Stimulated activated CD8-positive, alpha-beta memory T cell treated with anti-CD3 and anti-CD28 coated beads, Interleukin-15, amount 100 ng/mL, for 1 hour (primary cell): ENCODE results near the gene EMSY.

ENCODE experiments used
- DNase-seq: peaks from one replicate; pipeline ENCODE4 v3.0.0-alpha.2; 2020; ENCODE audit warnings: low read depth

Gene EMSY

DNA sequence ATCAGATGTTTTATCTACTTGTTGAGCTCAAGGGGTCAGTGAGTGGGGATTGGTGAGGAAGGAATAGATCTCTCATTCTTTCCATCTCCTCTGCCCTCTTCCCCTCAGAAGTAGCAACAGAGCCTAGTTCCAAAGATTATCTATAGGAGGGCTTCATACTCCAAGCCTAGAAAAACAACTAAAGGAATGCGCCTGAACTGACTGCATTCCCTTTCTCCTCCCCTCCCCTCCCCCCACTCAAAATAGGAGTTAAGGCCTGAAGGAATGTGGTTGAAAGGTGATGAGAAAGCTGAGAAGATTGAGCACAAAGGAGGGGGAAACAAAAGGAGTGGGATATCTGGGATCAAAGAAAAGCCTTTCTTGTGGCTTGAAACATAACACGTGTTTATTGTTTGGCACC lies 10.5 kb downstream of the EMSY start:
- no peak for DNase-seq

DNA sequence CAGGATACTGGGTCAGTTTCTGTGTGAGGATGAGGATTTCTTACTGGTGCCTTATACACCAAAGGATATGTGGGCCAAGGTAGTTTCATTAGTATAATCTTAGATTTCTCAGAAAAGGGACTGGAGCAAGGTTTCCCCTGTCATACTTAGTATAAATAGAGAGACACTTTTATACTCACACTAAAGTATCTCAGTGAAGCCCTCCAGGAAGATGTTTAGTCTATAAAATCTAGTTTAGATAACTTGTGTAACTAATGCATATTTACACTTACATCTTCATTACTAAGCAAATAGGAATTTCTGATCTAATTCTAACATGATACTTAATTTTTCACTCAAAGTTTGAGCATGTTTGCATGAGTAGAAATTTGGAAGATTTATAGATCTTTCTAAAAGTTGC lies 11.1 kb downstream of the EMSY start:
- DNase-seq, result no peak

DNA sequence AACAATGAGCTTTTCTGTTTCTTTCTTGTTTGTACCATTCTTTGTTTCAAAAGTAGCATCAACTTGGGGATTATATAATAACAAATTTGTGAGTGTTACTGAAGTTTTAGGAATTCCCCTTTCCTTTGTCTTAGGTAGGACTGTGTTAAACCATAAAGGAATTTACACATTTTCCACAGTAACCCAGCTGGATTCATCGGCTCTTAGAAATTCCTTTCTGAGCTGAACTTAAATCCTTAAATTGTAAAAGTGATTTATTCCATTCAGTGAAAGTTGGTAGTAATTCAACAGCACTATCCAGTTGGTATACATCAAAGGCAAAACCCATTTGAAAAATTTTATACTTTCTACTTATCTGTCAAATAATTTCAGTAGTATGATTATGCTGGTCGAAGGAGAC lies 11.8 kb downstream of the EMSY start:
- no peak for DNase-seq

GRCh38 chr11:76459299-76459698 lies 14.5 kb downstream of the EMSY start:
- DNase-seq, result no peak

DNA sequence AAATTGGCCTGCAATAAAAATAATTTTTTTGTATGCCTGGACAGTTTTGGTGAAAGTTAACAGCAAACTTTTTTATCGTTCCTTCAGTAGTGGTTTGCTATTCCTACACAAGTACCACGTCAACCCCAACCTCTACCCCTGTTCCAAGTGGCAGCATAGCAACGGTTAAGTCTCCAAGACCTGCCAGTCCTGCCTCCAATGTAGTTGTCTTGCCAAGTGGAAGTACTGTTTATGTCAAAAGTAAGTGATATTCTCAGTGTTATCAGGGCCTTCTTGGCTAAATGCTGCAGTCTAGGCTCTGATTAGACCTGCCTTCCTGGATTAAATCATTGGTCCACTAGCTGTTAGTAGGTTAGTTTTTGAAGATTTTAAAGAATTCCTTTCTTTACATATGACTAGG lies 15.0 kb downstream of the EMSY start:
- no peak for DNase-seq

DNA sequence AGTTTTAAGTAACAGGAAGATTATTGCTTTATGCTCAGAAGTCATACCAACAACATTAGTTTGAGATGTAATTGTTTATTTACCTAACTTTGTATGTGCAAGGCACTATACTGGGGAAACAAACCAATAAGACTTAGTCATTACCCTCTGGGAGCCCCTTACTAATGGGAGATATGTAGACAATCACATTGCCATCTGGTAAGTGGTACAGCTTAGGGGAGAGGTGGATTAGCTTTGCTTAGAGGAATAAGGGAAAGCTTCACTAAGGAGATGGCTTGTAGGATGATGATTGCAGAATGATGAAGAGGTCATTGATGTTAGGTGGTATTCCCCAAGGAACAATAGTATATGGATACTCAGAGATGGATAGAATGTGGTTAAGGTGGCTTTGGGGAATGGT lies 17.5 kb downstream of the EMSY start:
- no peak for DNase-seq

GRCh38 chr11:76465701-76466100 lies 20.9 kb downstream of the EMSY start:
- no peak for DNase-seq

GRCh38 chr11:76466666-76467065 lies 21.8 kb downstream of the EMSY start:
- DNase-seq, result no peak

GRCh38 chr11:76469141-76469540 lies 24.3 kb downstream of the EMSY start:
- DNase-seq, result no peak

- no peak for DNase-seq
Observed at GRCh38 chr11:76471382-76471781, 26.6 kb downstream of the EMSY start.

- DNase-seq, result no peak
Observed at GRCh38 chr11:76480241-76480640, 35.4 kb downstream of the EMSY start.

- DNase-seq, result no peak
Observed at GRCh38 chr11:76491644-76492043, 46.8 kb downstream of the EMSY start.

DNA sequence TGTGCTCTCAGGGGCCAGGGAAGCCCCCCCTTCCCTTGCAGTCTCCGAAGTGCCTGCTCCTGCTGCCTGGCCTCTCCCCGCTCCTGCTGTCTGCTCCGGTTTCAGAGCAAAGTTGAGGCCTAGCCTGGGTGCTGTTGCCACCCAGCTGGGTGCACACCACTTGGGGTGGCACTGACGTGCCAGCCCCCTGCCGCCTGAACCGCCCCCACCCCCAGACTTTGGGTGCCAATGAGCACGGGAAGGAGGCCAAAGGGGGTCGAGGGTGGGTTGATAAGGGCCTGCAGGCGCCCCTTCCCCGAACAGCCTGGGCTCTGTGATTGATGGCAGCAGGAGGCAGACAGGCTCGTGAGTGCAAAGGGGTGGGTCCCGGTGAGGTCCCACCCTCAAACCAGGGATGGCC lies 48.2 kb downstream of the EMSY start:
- DNase-seq, result no peak

- no peak for DNase-seq
Observed at GRCh38 chr11:76493626-76494539, 49.1 kb downstream of the EMSY start.

DNA sequence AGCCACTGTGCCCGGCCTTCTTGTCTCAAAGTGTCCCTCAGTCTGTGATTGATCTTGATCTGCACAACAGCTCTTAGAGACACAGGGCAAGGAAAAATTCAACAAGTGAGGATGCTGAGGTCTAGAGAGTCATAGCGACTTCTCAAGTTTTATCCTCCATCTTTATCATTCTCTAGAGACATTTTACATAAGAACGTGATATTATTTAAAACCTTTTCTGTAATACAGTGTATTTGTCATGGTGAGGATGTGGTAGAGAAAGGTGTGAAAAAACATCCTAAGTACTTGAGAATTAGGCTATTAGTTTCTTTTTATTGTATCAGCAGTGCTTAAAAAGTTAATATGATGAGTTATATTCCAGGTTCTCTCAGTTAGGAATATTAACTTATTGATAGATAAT lies 50.2 kb downstream of the EMSY start:
- DNase-seq, result no peak

DNA sequence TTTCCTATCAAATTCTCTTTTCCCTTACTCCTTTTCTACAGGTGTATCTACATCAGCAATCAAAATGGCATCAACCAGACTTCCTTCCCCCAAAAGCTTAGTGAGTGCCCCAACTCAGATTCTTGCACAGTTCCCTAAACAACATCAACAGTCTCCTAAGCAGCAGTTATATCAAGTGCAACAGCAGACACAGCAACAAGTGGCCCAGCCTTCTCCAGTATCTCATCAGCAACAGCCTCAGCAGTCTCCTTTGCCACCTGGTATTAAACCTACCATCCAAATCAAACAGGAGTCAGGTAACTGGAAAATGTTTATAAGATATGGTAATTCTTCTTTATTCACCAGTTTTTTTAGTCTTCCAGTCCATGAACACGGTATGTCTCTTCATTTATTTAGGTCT lies 51.4 kb downstream of the EMSY start:
- no peak for DNase-seq

DNA sequence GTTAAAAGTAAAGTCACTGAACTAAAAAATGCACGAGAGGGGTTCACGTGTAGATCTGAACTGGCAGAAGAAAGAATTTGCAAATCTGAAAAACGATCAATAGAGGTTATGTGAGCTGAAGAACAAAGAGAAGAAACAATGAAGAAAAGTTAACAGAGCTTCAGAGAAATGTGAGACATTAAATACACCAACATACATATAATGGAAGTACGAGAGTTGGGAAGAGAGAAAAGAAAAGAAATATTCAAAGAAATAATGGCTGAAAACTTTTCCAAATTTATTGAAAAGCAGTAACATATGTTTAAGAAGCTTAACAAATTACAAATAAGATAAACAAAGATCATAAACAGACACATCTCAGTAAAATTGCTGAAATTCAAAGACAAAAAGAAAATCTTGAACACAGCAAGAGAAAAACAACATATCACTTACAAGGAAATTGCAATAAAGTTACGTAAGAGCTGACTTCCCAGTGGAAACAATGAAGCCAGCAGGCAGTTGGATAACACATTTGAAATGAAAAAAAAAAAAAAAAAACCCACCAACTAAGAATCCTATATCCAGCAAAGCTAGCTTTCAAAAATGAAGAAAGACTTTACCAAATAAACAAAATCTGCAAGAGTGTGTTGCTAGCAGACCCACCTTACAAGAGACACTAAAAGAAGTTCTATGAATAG lies 56.8 kb downstream of the EMSY start:
- DNase-seq, result no peak

DNA sequence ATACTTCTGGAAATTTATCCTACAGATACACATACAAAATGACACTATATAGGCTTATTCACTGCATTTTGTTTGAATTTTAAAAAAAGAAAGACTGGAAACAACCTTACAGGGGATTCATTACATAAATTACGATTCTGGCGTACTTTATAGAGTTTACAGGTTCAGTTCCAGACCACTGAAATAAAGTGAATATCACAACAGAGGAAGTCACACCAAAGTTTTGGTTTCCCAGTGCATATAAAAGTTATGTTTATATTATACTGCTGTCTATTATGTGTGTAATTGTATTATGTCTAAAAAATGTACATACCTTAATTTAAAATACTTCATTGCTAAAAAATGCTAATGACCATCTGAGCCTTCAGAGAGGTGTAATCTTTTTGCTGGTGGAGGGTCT lies 62.0 kb downstream of the EMSY start:
- no peak for DNase-seq

GRCh38 chr11:76510060-76511047 lies 65.5 kb downstream of the EMSY start:
- DNase-seq, result no peak

DNA sequence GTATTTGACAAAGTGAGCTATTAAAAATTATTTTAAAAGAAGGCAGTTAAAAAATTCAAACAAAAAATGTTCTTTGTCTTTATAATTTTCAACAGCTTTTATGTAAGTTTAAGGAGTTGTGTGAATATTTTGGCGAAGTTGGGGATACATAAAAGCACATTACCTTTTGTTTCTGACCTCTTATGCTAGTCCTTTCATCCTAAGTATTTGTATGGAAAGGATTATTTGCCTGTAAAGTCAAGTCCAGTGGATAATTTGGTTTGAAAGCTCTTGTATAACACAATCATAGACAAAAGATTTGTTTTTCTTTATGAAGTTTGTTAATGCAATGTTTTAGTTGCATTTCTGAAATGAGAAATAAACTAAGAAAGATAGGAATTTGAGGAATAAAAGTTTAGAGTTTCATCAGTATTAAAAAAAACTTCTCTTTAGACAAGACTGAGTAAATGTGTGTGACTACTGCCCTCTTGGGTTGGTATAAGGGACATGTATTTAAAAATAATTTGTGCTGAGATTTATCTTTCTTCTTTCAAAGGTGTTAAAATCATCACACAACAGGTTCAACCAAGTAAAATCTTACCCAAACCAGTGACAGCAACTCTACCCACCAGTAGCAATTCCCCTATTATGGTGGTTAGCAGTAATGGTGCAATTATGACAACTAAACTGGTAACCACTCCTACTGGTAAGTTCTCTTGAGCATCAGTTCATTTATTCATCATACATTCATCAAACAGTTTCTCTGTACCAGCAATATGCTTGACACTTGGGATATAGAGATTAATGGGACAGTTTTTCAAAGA lies 68.2 kb downstream of the EMSY start:
- no peak for DNase-seq

DNA sequence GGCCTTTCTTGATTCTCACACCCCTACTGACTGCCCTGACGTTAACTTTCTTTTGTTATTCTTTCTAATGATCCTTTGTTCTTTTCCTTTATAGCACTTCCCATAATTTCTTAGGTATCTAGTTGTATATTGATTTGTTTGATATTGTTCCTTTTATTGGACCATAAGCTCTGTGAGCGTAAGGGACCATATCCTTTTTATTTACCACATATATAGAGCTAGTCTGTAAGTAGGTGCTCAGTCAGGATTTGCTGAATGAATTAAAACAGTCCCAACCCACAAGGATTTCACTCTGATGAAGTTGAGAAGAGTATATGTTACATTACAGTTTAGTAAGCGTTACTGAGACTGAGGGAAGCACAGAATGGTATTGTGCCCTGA lies 68.8 kb downstream of the EMSY start:
- no peak for DNase-seq

GRCh38 chr11:76515494-76515893 lies 70.7 kb downstream of the EMSY start:
- no peak for DNase-seq
